Ishikawa (cell line): ENCODE data around the gene GPR55.

Experiments used
- CEBPB ChIP-seq: IDR thresholded peaks from 2 replicates; pipeline ENCODE4 v1.6.1; 2012
- CREB1 ChIP-seq: IDR thresholded peaks from 2 replicates; pipeline ENCODE4 v1.6.1; 2012; ENCODE audit warnings: low read depth
- EGR1 ChIP-seq: IDR thresholded peaks from 2 replicates; pipeline ENCODE4 v1.6.1; 2012
- EP300 ChIP-seq: IDR thresholded peaks from 2 replicates; pipeline ENCODE4 v1.6.1; 2012; ENCODE audit warnings: borderline replicate concordance
- FOXM1 ChIP-seq: IDR thresholded peaks from 2 replicates; pipeline ENCODE4 v1.6.1; 2012; ENCODE audit warnings: low read depth, borderline replicate concordance
- MAX ChIP-seq: IDR thresholded peaks from 2 replicates; pipeline ENCODE4 v1.6.1; 2012
- NFIC ChIP-seq: IDR thresholded peaks from 2 replicates; pipeline ENCODE4 v1.6.1; 2012
- RAD21 ChIP-seq: IDR thresholded peaks from 2 replicates; pipeline ENCODE4 v1.6.1; 2012; ENCODE audit warnings: low read depth
- TAF1 ChIP-seq: IDR thresholded peaks from 2 replicates; pipeline ENCODE4 v1.6.1; 2012; ENCODE audit warnings: low read depth, mild to moderate bottlenecking
- TCF12 ChIP-seq: IDR thresholded peaks from 2 replicates; pipeline ENCODE4 v1.6.1; 2012; ENCODE audit warnings: low read depth
- TEAD4 ChIP-seq: IDR thresholded peaks from 2 replicates; pipeline ENCODE4 v1.6.1; 2012
- USF1 ChIP-seq: IDR thresholded peaks from 2 replicates; pipeline ENCODE4 v1.6.1; 2012
- YY1 ChIP-seq: IDR thresholded peaks from 2 replicates; pipeline ENCODE4 v1.6.1; 2012; ENCODE audit warnings: low read depth
- ZBTB7A ChIP-seq: IDR thresholded peaks from 2 replicates; pipeline ENCODE4 v1.6.1; 2012; ENCODE audit warnings: low read depth
- TF ChIP-seq, protein P1 (sequence below): IDR thresholded peaks from 2 replicates; pipeline ENCODE4 v1.6.1; 2012; ENCODE audit warnings: low read depth, mild to moderate bottlenecking

GPR55 gene, protein sequence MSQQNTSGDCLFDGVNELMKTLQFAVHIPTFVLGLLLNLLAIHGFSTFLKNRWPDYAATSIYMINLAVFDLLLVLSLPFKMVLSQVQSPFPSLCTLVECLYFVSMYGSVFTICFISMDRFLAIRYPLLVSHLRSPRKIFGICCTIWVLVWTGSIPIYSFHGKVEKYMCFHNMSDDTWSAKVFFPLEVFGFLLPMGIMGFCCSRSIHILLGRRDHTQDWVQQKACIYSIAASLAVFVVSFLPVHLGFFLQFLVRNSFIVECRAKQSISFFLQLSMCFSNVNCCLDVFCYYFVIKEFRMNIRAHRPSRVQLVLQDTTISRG

GRCh38 chr2:230924470-230925341 lies at the start of gene GPR55:
Gene GPR55 (minus strand): TSS chr2:230925242. CDS start chr2:230910962, 14,280 bp downstream.
- TF ChIP-seq CREB1: no peak
- TF ChIP-seq RAD21: peak; percentile 62
- TF ChIP-seq, protein P1, sequence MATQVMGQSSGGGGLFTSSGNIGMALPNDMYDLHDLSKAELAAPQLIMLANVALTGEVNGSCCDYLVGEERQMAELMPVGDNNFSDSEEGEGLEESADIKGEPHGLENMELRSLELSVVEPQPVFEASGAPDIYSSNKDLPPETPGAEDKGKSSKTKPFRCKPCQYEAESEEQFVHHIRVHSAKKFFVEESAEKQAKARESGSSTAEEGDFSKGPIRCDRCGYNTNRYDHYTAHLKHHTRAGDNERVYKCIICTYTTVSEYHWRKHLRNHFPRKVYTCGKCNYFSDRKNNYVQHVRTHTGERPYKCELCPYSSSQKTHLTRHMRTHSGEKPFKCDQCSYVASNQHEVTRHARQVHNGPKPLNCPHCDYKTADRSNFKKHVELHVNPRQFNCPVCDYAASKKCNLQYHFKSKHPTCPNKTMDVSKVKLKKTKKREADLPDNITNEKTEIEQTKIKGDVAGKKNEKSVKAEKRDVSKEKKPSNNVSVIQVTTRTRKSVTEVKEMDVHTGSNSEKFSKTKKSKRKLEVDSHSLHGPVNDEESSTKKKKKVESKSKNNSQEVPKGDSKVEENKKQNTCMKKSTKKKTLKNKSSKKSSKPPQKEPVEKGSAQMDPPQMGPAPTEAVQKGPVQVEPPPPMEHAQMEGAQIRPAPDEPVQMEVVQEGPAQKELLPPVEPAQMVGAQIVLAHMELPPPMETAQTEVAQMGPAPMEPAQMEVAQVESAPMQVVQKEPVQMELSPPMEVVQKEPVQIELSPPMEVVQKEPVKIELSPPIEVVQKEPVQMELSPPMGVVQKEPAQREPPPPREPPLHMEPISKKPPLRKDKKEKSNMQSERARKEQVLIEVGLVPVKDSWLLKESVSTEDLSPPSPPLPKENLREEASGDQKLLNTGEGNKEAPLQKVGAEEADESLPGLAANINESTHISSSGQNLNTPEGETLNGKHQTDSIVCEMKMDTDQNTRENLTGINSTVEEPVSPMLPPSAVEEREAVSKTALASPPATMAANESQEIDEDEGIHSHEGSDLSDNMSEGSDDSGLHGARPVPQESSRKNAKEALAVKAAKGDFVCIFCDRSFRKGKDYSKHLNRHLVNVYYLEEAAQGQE: no peak
- TF ChIP-seq USF1: no peak
- no peak for TF ChIP-seq NFIC

DNA sequence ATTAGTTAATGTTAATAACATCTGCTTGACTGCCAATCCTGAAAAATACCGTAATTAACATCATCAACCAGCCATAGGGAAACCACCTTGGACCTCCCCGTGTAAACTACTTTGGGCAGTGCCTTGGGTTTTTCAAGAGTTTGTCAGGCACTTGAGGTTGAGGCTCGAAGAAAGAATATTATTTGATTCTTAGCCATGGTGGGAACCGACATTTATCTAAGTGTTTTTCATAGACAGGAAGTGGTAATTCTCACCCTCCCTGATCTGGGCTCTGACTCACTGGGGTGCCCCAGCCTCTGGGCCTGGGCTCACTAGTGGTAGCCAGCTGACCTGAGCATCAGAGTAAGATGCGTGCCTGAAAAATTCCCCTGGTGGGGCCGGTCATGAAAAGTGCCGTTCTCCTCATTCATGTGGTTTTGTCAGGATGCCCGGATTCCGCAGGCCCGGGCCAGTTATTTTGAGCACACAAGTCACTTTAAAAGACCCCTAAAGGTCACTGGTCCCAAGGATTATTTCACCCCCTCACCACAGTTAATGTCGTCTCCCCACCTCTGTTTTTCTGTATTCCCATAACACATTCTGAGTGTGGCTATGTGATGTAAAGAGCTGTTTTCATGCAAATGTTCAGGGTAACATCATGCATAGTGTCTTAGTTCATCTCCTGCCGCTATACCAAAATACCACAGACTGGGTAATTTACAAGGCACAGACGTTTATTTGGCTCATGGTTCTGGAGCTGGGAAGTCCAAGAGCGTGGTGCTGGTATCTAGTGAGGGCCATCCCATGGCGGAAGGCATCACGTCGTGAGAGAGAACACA lies 49.3 kb upstream of the GPR55 start:
- TF ChIP-seq CREB1 (no peak), CEBPB (no peak), MAX (no peak), YY1 (no peak), TEAD4 (no peak), NFIC (no peak), USF1 (no peak), TAF1 (no peak), FOXM1 (no peak), RAD21 (no peak), ZBTB7A (no peak), TCF12 (no peak), EGR1 (no peak), EP300 (no peak)
- TF ChIP-seq, protein P1: no peak

- TF ChIP-seq NFIC: no peak
- no peak for TF ChIP-seq USF1
- TF ChIP-seq YY1: no peak
- TF ChIP-seq MAX: no peak
- TF ChIP-seq TEAD4: no peak
- no peak for TF ChIP-seq TAF1
- no peak for TF ChIP-seq CREB1
These were observed 47.0 kb upstream of the GPR55 start for GRCh38 chr2:230972046-230972445.

DNA sequence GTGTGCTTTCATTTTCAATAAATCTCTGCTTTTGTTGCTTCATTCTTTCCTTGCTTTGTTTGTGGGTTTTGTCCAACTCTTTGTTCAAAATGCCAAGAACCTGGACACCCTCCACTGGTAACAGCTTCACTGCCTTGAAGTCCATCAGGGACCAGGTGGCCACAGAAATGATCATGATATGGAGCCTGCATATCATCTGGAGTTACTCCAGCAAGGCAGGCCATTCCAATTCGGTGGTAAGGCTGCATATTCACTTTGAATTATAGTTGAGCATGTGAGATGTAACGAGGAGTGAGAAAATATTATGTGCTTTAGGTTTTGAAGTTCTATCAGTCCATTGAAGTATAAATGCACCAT lies 44.6 kb upstream of the GPR55 start:
- no peak for TF ChIP-seq NFIC
- no peak for TF ChIP-seq YY1
- TF ChIP-seq TEAD4: no peak
- no peak for TF ChIP-seq CEBPB
- no peak for TF ChIP-seq TCF12
- TF ChIP-seq ZBTB7A: no peak
- no peak for TF ChIP-seq TAF1
- no peak for TF ChIP-seq EGR1
- TF ChIP-seq, protein P1: no peak
- TF ChIP-seq USF1: no peak
- TF ChIP-seq MAX: no peak
- no peak for TF ChIP-seq RAD21
- no peak for TF ChIP-seq EP300
- no peak for TF ChIP-seq CREB1
- no peak for TF ChIP-seq FOXM1
